Measurements from ENCODE around the gene SLC6A3.
"Not testable (repeated sequence)": the region's sequence is repeated elsewhere in the genome, so short reads cannot be mapped to it uniquely, and the experiment has no call there.

The SLC6A3 gene

DNA sequence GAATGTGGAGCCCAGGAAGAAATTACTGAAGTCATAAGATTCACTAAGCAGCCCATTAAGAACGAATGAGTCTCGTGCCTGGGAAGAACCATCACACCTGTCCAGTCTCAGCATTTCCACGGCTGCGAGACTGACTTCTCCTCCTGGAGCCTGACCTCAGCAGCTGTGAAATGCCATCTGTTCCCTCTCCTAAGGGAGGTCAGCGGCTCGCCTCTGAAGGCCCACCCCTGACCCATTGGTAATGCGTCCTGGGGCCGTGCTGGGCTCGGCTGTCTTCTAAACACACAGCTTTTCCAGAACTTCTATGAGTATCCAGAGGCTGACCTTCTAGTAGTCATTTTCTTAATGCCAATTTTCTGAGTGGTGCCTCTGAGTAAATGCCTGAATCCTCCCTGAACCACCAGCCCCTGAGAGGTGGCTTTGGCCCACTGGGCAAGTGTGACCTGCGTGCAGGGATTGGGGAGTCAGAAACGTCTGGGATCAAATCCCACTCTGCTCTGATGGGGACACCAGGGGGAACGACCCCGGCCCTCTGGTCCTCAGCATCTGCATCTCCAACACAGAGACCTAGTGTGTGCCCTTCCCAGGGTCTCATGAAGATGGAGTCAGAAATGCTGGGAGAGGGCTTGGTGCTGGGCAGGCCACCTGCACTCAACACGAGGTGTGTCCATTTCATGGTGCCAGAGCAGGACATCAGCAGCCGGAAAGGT is 5.7 kb downstream of the SLC6A3 start:
- no peak for DNase-seq

DNA sequence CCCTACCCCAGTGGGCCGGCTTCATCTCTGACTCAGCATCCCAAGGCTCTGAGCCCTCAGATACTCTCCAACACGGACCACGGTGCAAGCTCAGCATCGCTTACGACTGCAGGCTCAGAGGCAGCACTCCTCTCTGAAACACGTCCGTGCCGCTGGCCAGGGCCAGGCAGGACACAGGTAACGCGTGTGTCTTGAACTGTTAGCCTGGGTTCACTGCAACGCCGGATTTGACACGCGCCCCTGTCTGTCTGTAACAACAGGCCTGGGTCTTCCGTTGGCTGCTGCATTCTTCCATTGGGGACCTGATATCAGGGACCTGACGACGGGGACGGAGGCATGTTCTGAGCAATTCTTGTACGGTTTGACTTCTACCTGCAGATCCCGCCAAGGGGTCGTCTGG is 6.4 kb downstream of the SLC6A3 start:
- DNase-seq = no peak

DNA sequence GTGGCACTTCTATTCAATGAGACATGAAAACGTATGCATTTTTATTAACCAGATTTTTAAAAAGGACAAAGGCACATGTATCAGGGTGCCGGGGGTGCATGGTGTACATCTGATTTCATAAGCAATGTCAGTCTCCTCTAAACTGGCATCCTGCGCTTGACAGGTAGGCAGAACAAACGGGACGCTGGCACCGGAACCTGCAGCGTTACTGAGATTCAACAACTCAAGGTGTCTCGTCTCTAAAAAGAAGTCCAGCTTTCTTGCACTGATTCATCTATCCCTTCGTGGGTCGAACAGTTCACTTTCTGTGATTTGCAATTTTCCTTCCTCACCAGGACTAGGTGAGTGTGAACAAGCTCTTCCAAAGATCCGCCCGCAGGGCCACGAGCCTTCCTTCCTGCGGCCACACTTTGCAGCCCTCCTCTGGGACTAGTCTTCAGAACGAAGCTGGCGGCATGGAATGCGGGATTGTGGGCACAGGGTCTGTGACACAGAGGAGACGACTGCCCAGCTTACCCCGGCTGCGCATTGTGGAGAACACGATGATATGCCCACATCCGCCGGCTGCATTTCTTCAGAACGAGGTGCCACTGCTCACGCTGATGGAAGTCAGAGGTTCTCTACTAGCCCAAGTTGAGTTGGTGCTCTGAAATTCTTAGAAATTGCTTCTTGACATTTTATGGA is 7.2 kb downstream of the SLC6A3 start:
- DNase-seq = no peak

DNA sequence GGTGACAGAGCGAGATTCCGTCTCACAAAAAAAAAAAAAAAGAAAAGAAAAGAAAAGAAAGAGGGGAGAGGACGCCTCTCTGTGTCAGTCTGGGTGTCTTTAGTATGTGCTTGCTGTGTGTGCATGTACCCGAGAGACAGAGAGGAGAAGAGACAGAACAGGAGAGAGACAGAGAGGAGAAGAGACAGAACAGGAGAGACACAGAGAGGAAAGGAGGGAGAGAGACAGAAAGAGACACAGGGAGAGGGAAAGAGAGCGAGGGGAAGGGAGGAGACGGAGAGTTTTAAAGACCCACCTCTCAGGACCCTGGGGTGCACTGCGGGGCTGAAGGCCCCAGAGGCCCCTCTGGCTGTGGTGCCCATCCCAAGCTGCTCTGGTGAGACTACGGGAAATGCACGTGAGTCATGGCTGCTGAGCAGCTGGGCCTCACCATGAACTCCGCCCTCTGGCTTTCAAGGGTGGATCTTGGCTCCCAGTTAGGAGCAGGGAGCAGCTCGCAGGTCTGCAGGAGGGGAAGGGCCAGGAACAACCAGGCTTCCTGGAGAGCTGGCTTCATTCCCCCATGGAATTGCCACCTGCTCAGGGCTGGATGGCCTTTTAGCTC is 7.9 kb downstream of the SLC6A3 start:
- DNase-seq = peak; percentile 62

DNA sequence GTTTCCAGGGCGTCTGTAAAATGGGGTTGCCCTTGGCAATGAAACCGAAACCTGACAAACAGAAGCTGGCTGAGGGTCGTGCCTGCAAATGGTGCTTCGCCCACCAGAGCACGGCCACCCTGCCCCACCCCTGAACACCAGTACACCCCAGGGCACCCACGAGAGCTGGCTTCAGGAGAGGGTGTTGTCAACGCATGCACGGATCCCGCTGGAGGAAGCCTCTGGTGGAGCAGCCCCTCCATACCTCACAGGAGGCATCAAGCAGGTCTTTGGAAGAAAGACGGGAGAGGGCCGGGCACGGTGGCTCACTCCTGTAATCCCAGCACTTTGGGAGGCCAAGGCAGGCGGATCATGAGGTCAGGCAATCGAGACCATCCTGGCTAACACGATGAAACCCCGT is 8.6 kb downstream of the SLC6A3 start:
- no peak for DNase-seq

DNA sequence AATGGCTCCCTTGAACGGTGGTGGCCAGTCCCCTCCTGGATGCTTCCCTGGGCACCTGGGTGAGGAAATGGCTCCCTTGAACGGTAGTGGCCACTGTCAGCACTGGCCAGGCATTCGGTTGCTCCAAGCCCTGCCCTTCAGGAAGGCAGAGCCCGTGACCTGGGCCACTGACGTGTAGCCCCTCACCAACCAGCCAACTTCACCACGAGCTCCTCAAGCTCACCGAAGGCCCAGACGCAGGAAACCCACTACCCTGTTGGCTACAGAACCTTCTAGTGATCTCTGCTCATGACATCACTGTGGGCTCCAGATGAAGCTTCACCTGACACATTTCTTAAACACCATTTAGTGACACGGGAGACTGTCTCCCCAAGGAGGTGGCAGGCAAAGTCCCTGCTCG is 9.2 kb downstream of the SLC6A3 start:
- no peak for DNase-seq

DNA sequence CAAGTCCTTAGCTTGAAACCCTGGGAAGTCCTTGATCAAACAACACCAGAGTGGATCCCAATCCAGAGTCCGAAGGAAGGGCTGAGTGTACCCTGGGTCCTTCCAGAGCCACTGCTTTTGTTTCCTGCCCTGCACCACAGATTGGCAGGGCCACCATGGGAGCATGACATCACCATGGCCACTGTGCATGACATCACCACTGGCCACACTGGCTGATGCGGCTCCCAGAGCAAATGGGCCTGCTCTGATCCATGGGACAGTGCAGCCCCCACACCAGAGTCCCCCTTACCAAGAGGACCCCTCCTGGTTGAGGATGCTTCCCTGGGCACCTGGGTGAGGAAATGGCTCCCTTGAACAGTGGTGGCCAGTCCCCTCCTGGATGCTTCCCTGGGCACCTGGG is 9.9 kb downstream of the SLC6A3 start:
- no peak for DNase-seq

DNA sequence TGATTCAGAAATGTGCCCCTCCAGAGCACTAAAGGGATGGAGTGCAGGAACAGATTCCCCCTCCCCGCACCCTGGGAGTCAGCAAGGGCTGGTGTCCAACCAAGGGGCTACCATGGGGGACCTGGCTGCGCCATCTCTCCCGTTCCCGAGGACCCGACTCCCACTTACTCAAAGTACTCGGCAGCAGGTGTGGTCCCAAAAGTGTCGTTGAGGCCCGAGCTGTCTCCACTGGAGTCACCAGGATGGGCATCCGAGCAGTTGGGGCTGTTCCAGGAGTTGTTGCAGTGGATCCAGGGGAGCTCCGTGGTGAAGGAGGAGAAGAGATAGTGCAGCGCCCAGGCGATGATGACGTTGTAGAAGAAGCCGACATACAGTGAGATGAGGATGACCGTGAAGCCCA is 12.9 kb downstream of the SLC6A3 start:
- no peak for DNase-seq

DNA sequence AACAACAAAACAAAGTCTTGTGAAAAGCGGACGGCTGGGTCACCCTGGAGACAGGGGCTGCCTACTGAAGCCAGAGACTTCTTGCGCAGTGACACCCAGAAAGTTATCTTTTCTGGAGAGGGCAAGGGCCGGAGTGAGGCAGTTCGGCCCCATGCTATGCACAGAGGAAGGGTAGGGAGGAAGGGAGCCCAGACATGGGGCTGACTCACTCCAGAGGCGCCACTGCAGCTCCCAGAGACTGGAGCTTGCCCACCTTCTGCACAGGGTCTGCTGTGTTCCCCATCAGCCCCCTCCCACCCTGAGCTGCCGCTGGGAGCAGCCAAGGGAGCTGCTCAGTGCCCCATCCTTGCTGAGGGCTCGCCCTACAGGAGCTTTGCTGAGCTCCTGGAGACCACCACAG is 13.3 kb downstream of the SLC6A3 start:
- no peak for DNase-seq

DNA sequence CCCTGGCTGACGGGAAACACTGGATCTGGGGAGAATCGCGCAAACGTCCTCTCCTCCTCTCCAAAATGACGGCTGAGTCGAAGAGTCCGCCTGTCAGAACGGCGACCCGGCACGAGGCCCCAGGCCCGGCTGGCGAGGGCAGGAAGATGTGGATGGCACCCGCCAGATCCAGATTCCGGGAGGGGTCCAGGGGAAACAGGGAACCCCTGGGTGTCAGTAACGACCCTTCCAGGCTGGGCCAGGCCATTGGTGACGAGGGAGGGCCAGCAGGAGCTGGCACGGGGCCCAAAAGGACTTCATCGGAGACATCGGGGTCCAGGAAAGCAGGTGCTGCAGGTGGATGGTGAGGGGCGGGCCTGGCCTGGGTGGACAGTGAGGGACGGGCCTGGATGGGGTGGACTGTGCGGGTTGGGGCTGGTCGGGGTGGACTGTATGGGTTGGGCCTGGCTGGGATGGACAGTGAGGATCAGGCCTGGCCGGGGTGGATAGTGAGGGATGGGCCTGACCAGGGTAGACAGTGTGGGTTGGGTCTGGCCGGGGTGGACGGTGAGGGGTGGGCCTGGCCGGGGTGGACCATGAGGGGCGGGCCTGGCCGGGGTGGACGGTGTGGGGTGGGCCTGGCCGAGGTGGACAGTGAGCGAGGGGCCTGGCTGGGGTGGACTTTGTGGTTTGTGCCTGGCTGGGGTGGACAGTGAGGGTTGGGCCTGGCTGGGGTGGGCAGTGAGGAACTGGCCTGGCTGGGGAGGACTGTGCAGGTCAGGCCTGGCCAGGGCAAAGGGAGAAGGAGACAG is 14.0 kb downstream of the SLC6A3 start:
- no peak for DNase-seq

DNA sequence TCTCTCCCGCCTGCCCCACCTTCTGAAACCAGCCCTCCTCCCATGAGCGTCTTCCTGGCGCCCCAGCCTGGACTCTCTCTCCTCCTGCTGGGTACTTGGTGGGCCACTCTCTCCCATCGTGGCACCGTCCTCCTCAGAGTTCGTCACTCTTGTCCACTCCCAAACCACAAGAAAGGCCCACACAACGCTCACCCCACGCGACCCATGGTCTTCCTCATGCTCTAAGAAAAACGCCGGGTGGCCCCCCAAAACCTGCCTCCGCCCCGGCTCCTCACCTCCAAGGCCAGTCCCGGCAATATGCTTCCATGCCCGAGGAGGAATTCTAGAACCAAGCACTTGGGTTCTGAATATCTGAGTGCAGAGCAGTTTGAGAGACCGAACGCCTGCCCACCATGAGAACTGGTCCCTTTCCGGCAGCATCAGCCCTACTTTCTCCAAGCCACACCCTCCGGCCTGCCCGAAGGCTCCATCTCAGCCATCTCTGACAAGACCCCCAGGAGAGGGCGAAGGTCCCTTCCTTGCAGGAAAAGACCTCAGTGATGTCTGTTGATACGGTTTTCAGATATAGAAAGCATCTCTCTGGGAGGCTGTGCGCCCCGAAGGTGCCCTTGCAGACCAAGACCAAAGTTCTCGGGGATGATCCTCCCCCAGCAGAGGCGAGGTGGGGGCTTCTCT is 15.0 kb downstream of the SLC6A3 start:
- no peak for DNase-seq

DNA sequence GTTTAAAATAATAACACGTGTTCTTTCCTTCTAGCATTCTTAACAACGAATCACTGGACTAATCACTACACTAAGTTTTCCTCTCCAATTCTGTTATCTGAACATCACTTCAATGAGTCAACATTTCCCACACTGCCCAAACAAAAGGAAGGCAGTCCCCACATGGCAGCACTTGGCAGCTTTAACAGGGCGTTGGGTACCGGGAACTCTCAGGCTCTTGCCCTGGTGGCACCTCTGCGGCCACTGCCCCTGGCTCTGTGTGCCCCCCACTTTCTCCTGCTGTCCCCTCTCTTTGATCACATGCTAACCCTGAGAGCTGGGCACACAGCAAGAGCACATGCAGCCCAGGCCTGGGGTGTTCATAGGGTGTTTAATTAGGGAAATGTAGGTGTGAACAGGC is 15.7 kb downstream of the SLC6A3 start:
- no peak for DNase-seq

DNA sequence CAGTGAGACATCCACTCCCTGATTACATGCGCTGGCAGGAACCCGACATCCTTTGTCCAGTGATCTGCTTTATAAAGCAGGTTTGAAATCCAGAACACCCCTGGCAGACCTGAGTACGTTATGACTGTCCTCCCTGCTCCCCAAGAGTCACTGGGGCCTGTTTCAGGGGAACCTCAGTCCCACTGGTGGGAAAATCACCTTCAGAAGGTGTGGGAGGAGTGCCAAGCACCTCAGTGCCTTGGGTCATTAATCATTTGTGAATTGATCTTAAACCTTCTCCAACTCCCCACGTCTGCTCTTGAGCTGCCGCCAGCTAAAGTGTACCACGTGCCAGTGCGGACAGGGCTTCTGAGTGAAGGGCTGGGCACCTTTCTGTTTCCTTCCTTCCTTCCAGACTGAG is 16.2 kb downstream of the SLC6A3 start:
- DNase-seq = no peak

DNA sequence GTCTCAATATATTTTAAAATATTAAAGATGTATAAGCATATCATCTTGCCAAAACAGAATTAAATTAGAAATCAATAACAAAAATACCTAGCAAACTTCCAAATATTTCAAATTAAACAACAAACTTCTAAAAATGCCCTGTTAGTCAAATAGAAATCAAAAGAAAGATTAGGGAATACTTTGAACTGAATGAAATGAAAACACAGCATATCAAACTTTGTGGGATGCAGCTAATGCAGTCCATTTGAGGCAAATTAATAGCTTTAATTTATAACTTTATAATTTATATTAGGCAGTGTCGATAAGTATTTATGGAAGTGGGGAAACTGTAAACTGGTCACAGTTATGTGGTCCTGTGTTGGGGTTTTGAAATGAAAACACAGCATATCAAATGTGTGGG is 17.1 kb downstream of the SLC6A3 start:
- no peak for DNase-seq

DNA sequence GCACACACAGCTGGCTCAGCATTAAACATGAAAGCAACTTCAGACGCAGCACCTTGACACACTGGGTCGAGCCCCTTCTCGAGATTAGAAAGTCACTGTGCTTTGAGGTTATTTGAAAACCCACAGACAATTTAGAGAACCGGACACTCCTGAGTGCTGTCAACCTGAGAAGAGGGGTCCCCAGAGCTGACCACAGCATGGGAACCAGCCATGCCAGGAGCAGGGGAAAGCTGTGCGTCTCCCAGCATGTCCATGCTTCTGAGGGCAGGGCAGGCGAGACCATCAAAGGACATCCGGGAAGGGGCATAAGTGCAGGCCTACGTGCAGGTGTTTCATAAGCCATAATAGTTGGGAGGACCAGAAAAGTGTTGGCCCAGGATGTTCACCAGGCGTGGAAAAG is 20.5 kb downstream of the SLC6A3 start:
- DNase-seq = no peak

DNA sequence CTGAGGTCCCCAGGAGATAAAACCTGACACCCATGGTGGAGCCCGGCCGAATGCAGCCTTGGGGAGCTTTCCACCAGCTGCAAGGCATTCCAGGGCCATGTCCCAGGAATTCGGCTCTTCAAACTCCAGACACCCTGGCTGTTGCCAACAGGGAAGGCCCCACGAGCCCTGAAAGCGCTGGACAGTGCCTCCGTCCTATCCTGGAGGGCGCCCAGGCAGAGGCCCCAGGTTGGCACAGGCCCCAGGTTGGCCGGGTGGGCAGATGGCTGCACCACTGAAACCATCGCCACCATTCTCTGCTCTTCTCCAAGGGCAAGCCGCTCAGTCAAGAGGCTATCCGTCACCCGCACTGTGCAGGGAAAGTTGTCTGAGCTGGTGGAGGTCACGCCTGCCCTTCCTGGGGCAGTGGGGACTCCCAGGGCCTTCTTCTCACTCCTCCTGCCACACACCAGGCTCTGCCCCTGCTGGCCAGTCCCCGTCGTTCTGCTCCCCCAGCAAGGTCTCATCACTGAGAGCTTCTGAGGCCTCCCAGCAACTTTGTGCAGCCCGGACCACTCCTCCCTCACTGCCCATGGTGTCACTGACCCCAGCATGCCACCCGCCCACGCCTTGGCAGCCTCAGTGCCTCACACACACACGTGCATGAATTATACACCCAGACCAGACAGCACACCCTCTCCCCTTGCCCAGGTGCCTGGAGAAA is 21.2 kb downstream of the SLC6A3 start:
- DNase-seq = no peak

DNA sequence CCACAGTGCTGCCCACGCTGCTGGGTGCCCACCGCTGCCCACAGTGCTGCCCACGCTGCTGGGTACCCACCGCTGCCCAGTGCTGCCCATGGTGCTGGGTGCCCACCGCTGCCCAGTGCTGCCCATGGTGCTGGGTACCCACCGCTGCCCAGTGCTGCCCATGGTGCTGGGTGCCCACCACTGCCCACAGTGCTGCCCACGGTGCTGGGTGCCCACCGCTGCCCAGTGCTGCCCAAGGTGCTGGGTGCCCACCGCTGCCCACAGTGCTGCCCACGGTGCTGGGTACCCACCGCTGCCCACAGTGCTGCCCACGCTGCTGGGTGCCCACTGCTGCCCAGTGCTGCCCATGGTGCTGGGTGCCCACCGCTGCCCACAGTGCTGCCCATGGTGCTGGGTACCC is 22.7 kb downstream of the SLC6A3 start:
- not testable (repeated sequence) for DNase-seq

DNA sequence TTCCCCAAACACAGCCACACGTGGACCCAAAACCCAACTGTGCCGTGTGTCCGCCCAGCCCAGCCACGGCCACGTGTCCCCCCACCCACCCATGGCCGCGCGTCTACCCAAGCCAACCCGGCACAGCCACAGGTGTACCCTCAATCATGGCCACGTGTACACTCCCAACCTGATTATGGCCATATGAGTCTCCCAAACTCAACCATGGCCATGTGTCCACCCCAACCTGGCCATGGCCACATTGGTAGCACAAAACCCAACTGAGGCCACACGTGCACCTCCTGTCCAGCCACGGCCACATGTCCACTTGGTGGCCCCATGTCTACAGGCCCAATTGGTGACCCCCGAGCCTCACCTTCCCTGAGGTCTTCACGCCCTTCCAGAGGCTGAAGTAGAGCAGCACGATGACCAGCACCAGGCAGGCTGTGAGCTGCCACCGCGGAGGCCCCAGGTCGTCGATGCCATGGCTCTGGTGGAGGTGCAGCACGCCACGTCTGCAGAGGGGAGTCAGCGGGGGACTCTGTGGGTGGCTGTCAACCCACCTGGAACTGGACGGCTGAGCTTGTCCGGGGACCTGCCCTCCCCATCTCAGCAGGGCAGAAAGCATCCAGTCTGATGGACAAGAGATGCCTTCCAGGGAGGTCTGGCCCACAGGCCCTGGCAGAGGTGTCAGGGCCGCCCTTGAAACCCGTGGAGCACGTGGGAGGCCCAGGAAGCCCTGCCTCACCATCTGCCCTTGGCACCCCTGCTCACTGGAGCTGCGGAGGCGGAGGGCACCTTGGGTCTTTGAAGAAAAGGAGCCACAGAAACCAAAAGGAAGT is 23.5 kb downstream of the SLC6A3 start:
- no peak for DNase-seq

DNA sequence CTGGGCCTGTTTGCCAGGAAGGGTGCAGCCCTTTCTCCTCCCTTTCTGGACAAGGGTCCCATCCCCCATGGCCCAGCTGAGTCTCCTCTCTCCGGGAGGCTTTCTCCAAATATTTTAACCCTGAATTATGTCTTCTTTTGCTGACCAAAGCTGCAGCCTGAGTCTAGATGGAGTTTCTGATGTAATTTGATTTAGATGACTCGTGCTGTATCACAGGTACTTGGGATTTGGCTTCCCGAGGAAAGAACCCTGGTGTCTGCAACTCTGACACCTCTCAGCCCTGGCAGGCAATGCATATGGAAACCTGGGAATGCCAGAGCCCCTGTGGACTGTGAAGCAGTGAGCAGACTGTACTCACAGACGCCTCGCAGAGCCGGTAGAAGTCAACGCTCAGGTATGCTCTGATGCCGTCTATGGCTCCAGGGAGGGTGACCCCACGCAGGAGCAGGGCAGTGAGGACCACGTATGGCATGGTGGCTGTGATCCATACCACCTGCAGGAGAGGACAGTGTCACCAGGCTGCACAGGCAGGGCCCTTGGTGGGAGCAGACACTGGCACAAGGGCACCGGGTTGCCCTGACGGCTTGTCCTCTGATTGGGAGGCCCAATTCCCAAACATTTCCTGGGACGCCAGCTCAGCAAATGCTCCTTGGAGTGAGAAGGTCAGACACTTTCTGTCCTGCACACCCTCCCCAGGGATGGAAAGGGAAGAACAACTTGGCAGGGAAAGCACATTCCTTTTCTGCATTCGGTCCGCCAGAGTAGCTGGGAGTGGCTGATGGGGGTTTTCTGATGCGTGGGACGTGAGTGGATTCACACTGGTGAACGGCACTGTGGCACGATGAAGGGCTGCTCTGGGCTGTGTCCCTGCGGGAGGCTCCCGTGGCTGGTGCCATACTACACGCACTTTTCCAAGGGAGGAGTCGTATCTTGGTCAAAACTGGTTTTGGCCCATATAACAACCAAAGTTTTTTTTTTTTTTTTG is 24.7 kb downstream of the SLC6A3 start:
- no peak for DNase-seq

Measured in NCI-H1694 (cell line).